ENCODE measurements around the gene CD52. TPM values are rescaled to one million over a fixed set of nuclear protein-coding genes. Genes with fewer than 3 reads are reported as not detected.

The CD52 gene
- polyA plus RNA-seq, 2 of the 4 experiments (the other 2 are of a cell fraction), result not detected

GRCh38 chr1:26285366-26286063, 32.2 kb upstream of the CD52 start:
- ChIA-PET CTCF (interaction anchor here (0.6 to 8.2 kb wide), 37 partner anchors 8 to 249 kb away, joined by 3 to 128 read pairs (median 7); partner anchors contain the start of genes CD52, CEP85, CRYBG2 and DHDDS), POLR2A (no interaction called here)
- H3K27ac ChIP-seq, result peak overlapping the region in 1 of 2 experiments; percentile 64; a peak in 3 of 6 replicates

DNA sequence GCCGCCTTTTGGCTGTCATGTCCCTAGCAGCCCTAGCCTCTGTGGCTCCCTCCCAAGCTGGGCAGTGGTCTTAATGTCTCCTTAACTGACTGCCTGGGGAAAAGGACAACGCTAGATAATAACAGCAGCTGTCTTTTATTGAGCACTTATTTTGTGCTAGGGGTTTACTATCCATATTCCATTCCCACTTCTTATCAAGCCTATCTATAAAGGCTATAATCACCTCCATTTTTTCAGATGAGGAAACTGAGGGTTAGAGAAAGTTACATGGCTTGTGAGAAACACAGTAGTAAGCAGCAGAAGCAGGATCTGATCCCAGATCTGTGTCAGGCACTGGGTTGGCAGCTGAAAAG, 31.7 kb upstream of the CD52 start:
- POLR2A ChIA-PET, result no interaction called here
- CTCF ChIA-PET, result interaction anchor here (0.7 to 8.2 kb wide), 23 partner anchors 8 to 250 kb away, joined by 3 to 128 read pairs (median 9); partner anchors contain the start of genes CD52, CEP85, DHDDS and UBXN11

More at GRCh38 chr1:26285366-26286063, 32.2 kb upstream of the CD52 start:
- Histone ChIP-seq H3K4me1 (peaks cover 22% of the 10 kb centered on the region), H3K4me2 (no peak overlapping the region; the same call in 2 of the 3 replicates), H3K4me3 (no peak overlapping the region), H3K9me3 (no peaks in the 10 kb centered on the region)
- ATAC-seq (peak; percentile 60 to 77; a peak in 4 of 6 replicates), FAIRE-seq (no peak), DNase-seq (ENCODE audit: low read depth in 1 of 2, low spot score in 1 of 2) (peak; percentile 53 to 56)
- TF ChIP-seq, protein P1, sequence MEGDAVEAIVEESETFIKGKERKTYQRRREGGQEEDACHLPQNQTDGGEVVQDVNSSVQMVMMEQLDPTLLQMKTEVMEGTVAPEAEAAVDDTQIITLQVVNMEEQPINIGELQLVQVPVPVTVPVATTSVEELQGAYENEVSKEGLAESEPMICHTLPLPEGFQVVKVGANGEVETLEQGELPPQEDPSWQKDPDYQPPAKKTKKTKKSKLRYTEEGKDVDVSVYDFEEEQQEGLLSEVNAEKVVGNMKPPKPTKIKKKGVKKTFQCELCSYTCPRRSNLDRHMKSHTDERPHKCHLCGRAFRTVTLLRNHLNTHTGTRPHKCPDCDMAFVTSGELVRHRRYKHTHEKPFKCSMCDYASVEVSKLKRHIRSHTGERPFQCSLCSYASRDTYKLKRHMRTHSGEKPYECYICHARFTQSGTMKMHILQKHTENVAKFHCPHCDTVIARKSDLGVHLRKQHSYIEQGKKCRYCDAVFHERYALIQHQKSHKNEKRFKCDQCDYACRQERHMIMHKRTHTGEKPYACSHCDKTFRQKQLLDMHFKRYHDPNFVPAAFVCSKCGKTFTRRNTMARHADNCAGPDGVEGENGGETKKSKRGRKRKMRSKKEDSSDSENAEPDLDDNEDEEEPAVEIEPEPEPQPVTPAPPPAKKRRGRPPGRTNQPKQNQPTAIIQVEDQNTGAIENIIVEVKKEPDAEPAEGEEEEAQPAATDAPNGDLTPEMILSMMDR (IDR thresholded peaks at IDR 0.05), result peak; percentile 36; the same call in 2 of the 3 replicates
- peak in 1 of 2 experiments; percentile 34; a peak in 4 of 5 replicates for TF ChIP-seq RAD21 (conservative IDR thresholded peaks at IDR 0.05 in 1 of 2, IDR thresholded peaks at IDR 0.05 in 1 of 2)
- no peak for TF ChIP-seq EHF (CRISPR knock-in tag; IDR thresholded peaks at IDR 0.05)
- WGBS (ENCODE audit: missing lambda C conversion rate), result 73% methylated on average over 3 of the region's 19 CpGs

DNA sequence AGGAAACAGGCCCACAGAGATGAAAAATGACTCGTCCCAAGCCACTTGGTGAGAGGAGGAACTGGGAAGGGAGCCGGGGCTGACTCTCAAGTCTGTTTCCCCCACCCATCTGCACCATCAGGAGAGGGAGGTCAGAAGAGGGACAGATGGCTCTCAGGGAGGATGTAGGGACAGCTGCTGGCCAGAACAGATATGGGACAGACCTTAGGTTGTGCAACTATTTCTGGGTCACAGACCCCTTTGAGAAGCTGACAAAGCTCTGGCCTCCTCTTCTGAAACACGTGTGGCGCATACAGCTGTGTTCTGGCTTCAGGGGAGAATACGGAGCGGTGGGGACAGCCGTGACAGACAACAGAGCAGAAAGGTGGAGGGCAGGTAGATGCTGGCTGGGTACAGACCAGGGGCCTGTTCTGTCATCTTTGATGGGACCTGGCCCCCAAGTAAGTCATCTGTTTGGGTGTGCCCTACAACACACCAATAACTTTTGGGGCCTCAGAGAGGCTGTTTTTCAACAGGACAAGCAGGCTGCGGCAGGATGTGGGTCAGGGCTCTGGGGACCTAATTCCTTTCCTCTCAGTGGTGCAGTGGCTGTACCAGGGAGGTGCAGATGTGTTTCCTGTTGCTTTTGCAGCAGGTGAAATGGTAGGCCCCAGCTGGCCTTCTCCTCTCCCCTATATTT, 30.6 kb upstream of the CD52 start:
- CTCF ChIA-PET, result interaction anchor here (2.5 to 8.2 kb wide), 4 partner anchors 29 to 131 kb away, joined by 8 to 128 read pairs (median 40); partner anchors contain the start of gene CD52
- 94% methylated on average over 7 of the region's 8 CpGs for WGBS (ENCODE audit: missing lambda C conversion rate)
- Histone ChIP-seq H3K27ac (no peak overlapping the region), H3K4me3 (no peak overlapping the region), H3K4me2 (no peak overlapping the region), H3K4me1 (peaks cover 12% of the 10 kb centered on the region), H3K9me3 (no peaks in the 10 kb centered on the region)
- DNase-seq (ENCODE audit: low read depth in 1 of 2, low spot score in 1 of 2) (no peak), ATAC-seq (no peak), FAIRE-seq (no peak)
- TF ChIP-seq MAX (IDR thresholded peaks at IDR 0.05) (no peak), POLR2A (IDR thresholded peaks at IDR 0.05; ENCODE audit: low read length) (no peak), JUN (IDR thresholded peaks at IDR 0.05) (no peak), KDM5A (IDR thresholded peaks at IDR 0.05) (no peak), NR3C1 (IDR thresholded peaks at IDR 0.05) (no peak), EHF (CRISPR knock-in tag; IDR thresholded peaks at IDR 0.05) (no peak), CBX2 (IDR thresholded peaks at IDR 0.05; ENCODE audit: borderline replicate concordance, low read depth) (no peak)
- POLR2A ChIA-PET, result no interaction called here

More for the DNA sequence above, 31.7 kb upstream of the CD52 start:
- Histone ChIP-seq H3K4me2 (no peak overlapping the region), H3K27ac (no peak overlapping the region), H3K4me3 (no peak overlapping the region), H3K9me3 (no peaks in the 10 kb centered on the region), H3K4me1 (peaks cover 17% of the 10 kb centered on the region)
- ATAC-seq (no peak), DNase-seq (ENCODE audit: low read depth in 1 of 2, low spot score in 1 of 2) (no peak), FAIRE-seq (no peak)
- TF ChIP-seq SMC3 (IDR thresholded peaks at IDR 0.05) (0 out of 3 replicates have a peak, but pooled peaks have one; percentile 14), PHF8 (IDR thresholded peaks at IDR 0.05; ENCODE audit: borderline replicate concordance, low read depth) (no peak), KDM5A (IDR thresholded peaks at IDR 0.05) (no peak)
- TF ChIP-seq, protein P1 (IDR thresholded peaks at IDR 0.05), result 0 out of 3 replicates have a peak, but pooled peaks have one; percentile 3
- WGBS (ENCODE audit: missing lambda C conversion rate), result 92% methylated on average over 1 of the region's 2 CpGs

- no peak for FAIRE-seq
- peaks cover 12% of the 10 kb centered on the region for H3K4me1 ChIP-seq
- DNase-seq (ENCODE audit: low read depth in 1 of 2, low spot score in 1 of 2), result no peak
- TF ChIP-seq KDM1A (IDR thresholded peaks at IDR 0.05; ENCODE audit: low read depth), result no peak
- no peak for TF ChIP-seq TP53 (CRISPR knock-in tag; IDR thresholded peaks at IDR 0.05)
- TF ChIP-seq RCOR1 (IDR thresholded peaks at IDR 0.05; ENCODE audit: low read depth, low read length), result no peak
- TF ChIP-seq JUNB (IDR thresholded peaks at IDR 0.05), result no peak
- no peak for TF ChIP-seq E2F6 (IDR thresholded peaks at IDR 0.05; ENCODE audit: borderline replicate concordance, low read depth)
- TF ChIP-seq, protein P2, sequence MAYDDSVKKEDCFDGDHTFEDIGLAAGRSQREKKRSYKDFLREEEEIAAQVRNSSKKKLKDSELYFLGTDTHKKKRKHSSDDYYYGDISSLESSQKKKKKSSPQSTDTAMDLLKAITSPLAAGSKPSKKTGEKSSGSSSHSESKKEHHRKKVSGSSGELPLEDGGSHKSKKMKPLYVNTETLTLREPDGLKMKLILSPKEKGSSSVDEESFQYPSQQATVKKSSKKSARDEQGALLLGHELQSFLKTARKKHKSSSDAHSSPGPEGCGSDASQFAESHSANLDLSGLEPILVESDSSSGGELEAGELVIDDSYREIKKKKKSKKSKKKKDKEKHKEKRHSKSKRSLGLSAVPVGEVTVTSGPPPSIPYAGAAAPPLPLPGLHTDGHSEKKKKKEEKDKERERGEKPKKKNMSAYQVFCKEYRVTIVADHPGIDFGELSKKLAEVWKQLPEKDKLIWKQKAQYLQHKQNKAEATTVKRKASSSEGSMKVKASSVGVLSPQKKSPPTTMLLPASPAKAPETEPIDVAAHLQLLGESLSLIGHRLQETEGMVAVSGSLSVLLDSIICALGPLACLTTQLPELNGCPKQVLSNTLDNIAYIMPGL (CRISPR knock-in tag; IDR thresholded peaks at IDR 0.05; ENCODE audit: borderline replicate concordance), result no peak
- TF ChIP-seq SMC3 (IDR thresholded peaks at IDR 0.05), result no peak
- TF ChIP-seq HOXA7 (CRISPR knock-in tag; IDR thresholded peaks at IDR 0.05), result no peak
- TF ChIP-seq RFX5 (IDR thresholded peaks at IDR 0.05), result no peak
- TF ChIP-seq MAFK (IDR thresholded peaks at IDR 0.05; ENCODE audit: partially characterized antibody), result no peak
- 90% methylated on average over 5 of the region's 5 CpGs for WGBS (ENCODE audit: missing lambda C conversion rate)
- H3K4me2 ChIP-seq, result no peak overlapping the region
- no peaks in the 10 kb centered on the region for H3K9me3 ChIP-seq
- ChIA-PET CTCF (interaction anchor here (1.1 to 8.2 kb wide), 6 partner anchors 16 to 130 kb away, joined by 3 to 128 read pairs (median 8); partner anchors contain the start of genes CD52 and ZNF593), POLR2A (no interaction called here)
- no peak overlapping the region for H3K27ac ChIP-seq
- no peak overlapping the region for H3K4me3 ChIP-seq
- no peak for ATAC-seq
These were observed 29.9 kb upstream of the CD52 start for GRCh38 chr1:26287811-26288210.

Data from A549 (cell line).